GM12878 (cell line): ENCODE results near the gene STX1A. TPM values are rescaled to one million over a fixed set of nuclear protein-coding genes. Genes with fewer than 3 reads are reported as not detected.

Experiments used
- ATAC-seq: fragments of 200-7000 bp; cut with Tn5 transposase; 3 replicates; pipeline ENCODE4 v1.9.1; 2020; ENCODE audit warnings: mild to moderate bottlenecking, moderate library complexity
- BruUV-seq: library from RNA; stranded (reverse); fragments of 400-500 nt; replicated peaks from 2 replicates; lab custom pipeline; 2021; lab: Mats Ljungman, UMichigan
- CTCF ChIA-PET: fragments of 300-600 bp; sonication (Branson Sonifier 250); formaldehyde crosslinking; extraction: SDS; loops from one replicate; lab custom pipeline; 2021; ENCODE audit warnings: inconsistent platforms; lab: Yijun Ruan, JAX
- POLR2A ChIA-PET: fragments of 350-600 bp; formaldehyde crosslinking; extraction: SDS; loops from one replicate; lab custom pipeline; 2021; ENCODE audit warnings: inconsistent platforms; lab: Charles Lee
- RAD21 ChIA-PET: fragments of 300-600 bp; sonication (Branson Sonifier 250); formaldehyde crosslinking; loops from one replicate; lab custom pipeline; 2023; ENCODE audit warnings: antibody characterized with exemption; ENCODE audit not compliant: unreplicated experiment; lab: Charles Lee
- SMC1A ChIA-PET: fragments of 300-600 bp; sonication (Branson Sonifier 250); formaldehyde crosslinking; loops from one replicate; lab custom pipeline; 2023; ENCODE audit not compliant: unreplicated experiment, uncharacterized antibody; lab: Charles Lee
- DNase-seq: peaks from one replicate; pipeline ENCODE4 v3.0.0-alpha.2; 2011; ENCODE audit warnings: low read depth, low spot score
- FAIRE-seq: peaks from 3 replicates; lab custom pipeline; 2011; peaks lifted over from hg19 to GRCh38; lab: Jason Lieb, UNC
- H2AFZ ChIP-seq: 2 replicates; pipeline ENCODE4 v1.6.0; 2011; ENCODE audit warnings: low read depth, low read length, control low read depth; ENCODE audit not compliant: control insufficient read depth
- H3K27ac ChIP-seq: 2 replicates; pipeline ENCODE4 v1.5.1; 2011; ENCODE audit warnings: control low read depth; ENCODE audit not compliant: control insufficient read depth, insufficient read depth
- H3K27me3 ChIP-seq, 2 experiments: replicated peaks in 1 of 2; 2 replicates each; pipeline versions ENCODE4 v1.6.0 to v1.6.1; 2011; ENCODE audit warnings: low read length in 1 of 2; ENCODE audit not compliant: control insufficient read depth in 2 of 2, insufficient read depth in 2 of 2
- H3K36me3 ChIP-seq, 2 experiments: 2 replicates each; pipeline ENCODE4 v1.5.1; 2011; ENCODE audit warnings: low read length in 1 of 2; ENCODE audit not compliant: control insufficient read depth in 2 of 2, insufficient read depth in 2 of 2
- H3K4me1 ChIP-seq: 2 replicates; pipeline ENCODE4 v1.6.1; 2011; ENCODE audit warnings: mild to moderate bottlenecking, low read length, moderate library complexity, mixed read lengths; ENCODE audit not compliant: control insufficient read depth, insufficient read depth
- H3K4me2 ChIP-seq: 2 replicates; pipeline ENCODE4 v1.6.0; 2011; ENCODE audit warnings: control low read depth; ENCODE audit not compliant: control insufficient read depth, insufficient read depth
- H3K4me3 ChIP-seq: fragments of 200-600 bp; sonication (generic); 2 replicates; pipeline ENCODE4 v1.5.1; 2016
- H3K79me2 ChIP-seq: 2 replicates; pipeline ENCODE4 v1.6.0; 2011; ENCODE audit warnings: low read length; ENCODE audit not compliant: control insufficient read depth, insufficient read depth
- H3K9ac ChIP-seq: 2 replicates; pipeline ENCODE4 v1.8.0; 2011; ENCODE audit warnings: low read length, control low read depth, mixed read lengths; ENCODE audit not compliant: control insufficient read depth, insufficient read depth
- H3K9me3 ChIP-seq: replicated peaks from 3 replicates; pipeline ENCODE4 v1.5.1; 2011; ENCODE audit warnings: mild to moderate bottlenecking, low read length; ENCODE audit not compliant: control insufficient read depth, insufficient read depth
- H4K20me1 ChIP-seq: 2 replicates; pipeline ENCODE4 v1.6.0; 2011; ENCODE audit not compliant: control insufficient read depth, insufficient read depth
- ASH2L ChIP-seq: fragments of 300-600, 200-600 bp; sonication (generic); IDR thresholded peaks from 2 replicates; pipeline ENCODE4 v1.6.1; 2017; ENCODE audit warnings: low read depth, mild to moderate bottlenecking, borderline replicate concordance
- CBFB ChIP-seq: IDR thresholded peaks from 2 replicates; pipeline ENCODE4 v1.6.1; 2016; ENCODE audit warnings: antibody characterized with exemption, low read depth
- CREB1 ChIP-seq: IDR thresholded peaks from 2 replicates; pipeline ENCODE4 v1.6.1; 2012; ENCODE audit warnings: low read depth, mild to moderate bottlenecking, inconsistent platforms
- DPF2 ChIP-seq: fragments of 450-650 bp; IDR thresholded peaks from 2 replicates; pipeline ENCODE4 v1.6.1; 2017; ENCODE audit warnings: mild to moderate bottlenecking
- HCFC1 ChIP-seq: fragments of 150-350 bp; IDR thresholded peaks from 2 replicates; pipeline ENCODE4 v1.6.1; 2014; ENCODE audit warnings: low read length
- HDGF ChIP-seq: fragments of 450-650 bp; IDR thresholded peaks from 2 replicates; pipeline ENCODE4 v1.6.1; 2016; ENCODE audit warnings: antibody characterized with exemption
- IRF4 ChIP-seq: IDR thresholded peaks from 2 replicates; pipeline ENCODE4 v1.6.1; 2011; ENCODE audit warnings: low read depth, low read length
- KDM1A ChIP-seq: fragments of 200-600 bp; sonication (generic); IDR thresholded peaks from 2 replicates; pipeline ENCODE4 v1.6.1; 2016; ENCODE audit warnings: borderline replicate concordance
- MYC ChIP-seq: IDR thresholded peaks from 2 replicates; pipeline ENCODE4 v1.6.1; 2011; ENCODE audit warnings: mild to moderate bottlenecking, low read length, moderate library complexity, inconsistent platforms; ENCODE audit not compliant: insufficient read depth, insufficient replicate concordance, insufficient read length, severe bottlenecking
- NFIC ChIP-seq: IDR thresholded peaks from 2 replicates; pipeline ENCODE4 v1.6.1; 2012; ENCODE audit warnings: low read depth, mild to moderate bottlenecking, inconsistent platforms, low read length, moderate library complexity
- RELA ChIP-seq: fragments of 450-650 bp; IDR thresholded peaks from 2 replicates; pipeline ENCODE4 v1.8.0; 2014; ENCODE audit warnings: borderline replicate concordance; ENCODE audit not compliant: partially characterized antibody
- SIX5 ChIP-seq: IDR thresholded peaks from 2 replicates; pipeline ENCODE4 v1.6.1; 2011; ENCODE audit warnings: mild to moderate bottlenecking, low read depth, low read length, moderate library complexity; ENCODE audit not compliant: severe bottlenecking
- SREBF1 ChIP-seq: IDR thresholded peaks from 2 replicates; pipeline ENCODE4 v1.6.1; 2012; ENCODE audit warnings: mild to moderate bottlenecking, low read length
- SRF ChIP-seq, 2 experiments: IDR thresholded peaks; 2 replicates each; pipeline ENCODE4 v1.6.1; 2011; ENCODE audit warnings: low read depth in 2 of 2, low read length in 2 of 2, mild to moderate bottlenecking in 1 of 2, moderate library complexity in 1 of 2
- TCF7 ChIP-seq: IDR thresholded peaks from 2 replicates; pipeline ENCODE4 v1.6.1; 2014; ENCODE audit warnings: antibody characterized with exemption, borderline replicate concordance
- WGBS: methylation state at CpG from one replicate; pipeline ENCODE4 v1.1.6; 2016; ENCODE audit warnings: low lambda C conversion rate; ENCODE audit not compliant: insufficient replicate concordance, insufficient coverage; ENCODE audit errors: missing lambda C conversion rate; 5-methylcytosine and 5-hydroxymethylcytosine counted together
- in situ Hi-C: fragments of 300-500 bp; cut with MboI; formaldehyde crosslinking; loops from 9 replicates; pipeline ENCODE4 v1.14.3; 2018; ENCODE audit warnings: mixed read lengths
- intact Hi-C: fragments of 100-400 bp; cut with micrococcal nuclease; formaldehyde crosslinking; loops from one replicate; pipeline ENCODE4 v1.14.2; 2022; ENCODE audit not compliant: unreplicated experiment
- polyA plus RNA-seq, 11 experiments: library from polyadenylated mRNA; depleted of rRNA in 4 of 11; unstranded in 6 of 11; stranded (reverse) in 5 of 11; fragments of >200 nt; fragmentation: Nextera tagmentation in 4 of 11; fragmentation: Illumina TruSeq in 1 of 11; extraction: Ambion mirVana in 4 of 11; extraction: Trizol in 1 of 11; gene quantifications; 1 replicate in 1 of 11; 2 replicates in 10 of 11; pipeline versions ENCODE4 v1.2.1 to v1.2.3, GENCODE V29; 2011 to 2016; ENCODE audit warnings: inconsistent platforms in 2 of 11, missing spikeins in 2 of 11, low read depth in 1 of 11
- total RNA-seq, 4 experiments: library from RNA; depleted of rRNA in 3 of 4; stranded (reverse); fragments of >200 nt in 3 of 4; fragmentation: Illumina TruSeq in 1 of 4; extraction: Trizol in 1 of 4; gene quantifications; 2 replicates each; pipeline versions ENCODE4 v1.2.1 to v1.2.3, GENCODE V29; 2013 to 2021
- TF ChIP-seq, protein P1 (sequence below): fragments of 450-650 bp; conservative IDR thresholded peaks from 2 replicates; pipeline ENCODE4 v1.6.1; 2017; ENCODE audit warnings: mild to moderate bottlenecking, moderate library complexity
- TF ChIP-seq, protein P2 (sequence below): IDR thresholded peaks from 2 replicates; pipeline ENCODE4 v1.6.1; 2011; ENCODE audit warnings: low read depth, low read length, improper control_type of control experiment, borderline replicate concordance

STX1A gene
- total and polyA plus RNA-seq, 10 of the 15 experiments (the other 5 are each of a cell fraction or from before 2014, with no cell fraction given), result 0.15 to 5.3 (median 2.5) TPM

DNA sequence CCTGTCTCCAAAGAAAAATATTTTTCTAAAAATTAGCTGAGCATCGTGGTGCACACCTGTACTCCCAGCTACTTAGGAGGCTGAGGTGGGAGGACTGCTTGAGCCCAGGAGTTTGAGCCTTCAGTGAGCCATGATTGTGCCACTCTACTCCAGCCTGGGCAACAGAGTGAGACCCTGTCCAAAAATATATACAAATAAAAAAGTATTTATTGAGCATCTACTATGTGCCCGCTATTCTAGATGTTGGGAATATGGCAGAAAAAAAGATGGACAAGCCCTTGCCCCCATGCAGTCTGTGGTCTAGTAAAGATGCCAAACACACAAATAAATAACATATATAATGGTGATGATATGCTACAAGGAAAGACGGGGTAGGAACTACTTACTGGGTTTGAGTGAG is 4.3 kb upstream of the STX1A start:
- no peak overlapping the region for H3K9ac ChIP-seq
- ChIA-PET CTCF (interaction anchor here (1.1 to 2.6 kb wide), 2 partner anchors 80 to 117 kb away, joined by 3 to 15 read pairs; no protein-coding TSS in a partner anchor), SMC1A (interaction anchor here (3.2 kb wide), 1 partner anchor 117 kb away, joined by 17 read pairs; no protein-coding TSS in a partner anchor), RAD21 (interaction anchor here (2.1 kb wide), 1 partner anchor 117 kb away, joined by 6 read pairs; no protein-coding TSS in a partner anchor), POLR2A (interaction anchor here (0.7 kb wide), 1 partner anchor 115 kb away, joined by 3 read pairs; no protein-coding TSS in a partner anchor)
- in situ Hi-C loops (no loop called here), intact Hi-C loops (no loop called here)
- H2AFZ ChIP-seq, result no peak overlapping the region
- DNase-seq (no peak), ATAC-seq (no peak), FAIRE-seq (no peak)
- H4K20me1 ChIP-seq, result no peaks in the 10 kb centered on the region; the same call in 1 of the 2 replicates
- H3K27me3 ChIP-seq, result no peaks in the 10 kb centered on the region
- TF ChIP-seq SIX5 (no peak), KDM1A (no peak), ASH2L (no peak), CBFB (no peak), RELA (no peak), MYC (no peak), NFIC (no peak), SRF (IDR thresholded peaks at IDR 0.05; ENCODE audit: low read depth in 2 of 2, low read length in 2 of 2) (no peak), CREB1 (no peak), IRF4 (no peak), HDGF (no peak), TCF7 (no peak), HCFC1 (no peak), DPF2 (no peak), SREBF1 (no peak)
- TF ChIP-seq, protein P1, sequence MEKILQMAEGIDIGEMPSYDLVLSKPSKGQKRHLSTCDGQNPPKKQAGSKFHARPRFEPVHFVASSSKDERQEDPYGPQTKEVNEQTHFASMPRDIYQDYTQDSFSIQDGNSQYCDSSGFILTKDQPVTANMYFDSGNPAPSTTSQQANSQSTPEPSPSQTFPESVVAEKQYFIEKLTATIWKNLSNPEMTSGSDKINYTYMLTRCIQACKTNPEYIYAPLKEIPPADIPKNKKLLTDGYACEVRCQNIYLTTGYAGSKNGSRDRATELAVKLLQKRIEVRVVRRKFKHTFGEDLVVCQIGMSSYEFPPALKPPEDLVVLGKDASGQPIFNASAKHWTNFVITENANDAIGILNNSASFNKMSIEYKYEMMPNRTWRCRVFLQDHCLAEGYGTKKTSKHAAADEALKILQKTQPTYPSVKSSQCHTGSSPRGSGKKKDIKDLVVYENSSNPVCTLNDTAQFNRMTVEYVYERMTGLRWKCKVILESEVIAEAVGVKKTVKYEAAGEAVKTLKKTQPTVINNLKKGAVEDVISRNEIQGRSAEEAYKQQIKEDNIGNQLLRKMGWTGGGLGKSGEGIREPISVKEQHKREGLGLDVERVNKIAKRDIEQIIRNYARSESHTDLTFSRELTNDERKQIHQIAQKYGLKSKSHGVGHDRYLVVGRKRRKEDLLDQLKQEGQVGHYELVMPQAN, result no peak
- TF ChIP-seq, protein P2, sequence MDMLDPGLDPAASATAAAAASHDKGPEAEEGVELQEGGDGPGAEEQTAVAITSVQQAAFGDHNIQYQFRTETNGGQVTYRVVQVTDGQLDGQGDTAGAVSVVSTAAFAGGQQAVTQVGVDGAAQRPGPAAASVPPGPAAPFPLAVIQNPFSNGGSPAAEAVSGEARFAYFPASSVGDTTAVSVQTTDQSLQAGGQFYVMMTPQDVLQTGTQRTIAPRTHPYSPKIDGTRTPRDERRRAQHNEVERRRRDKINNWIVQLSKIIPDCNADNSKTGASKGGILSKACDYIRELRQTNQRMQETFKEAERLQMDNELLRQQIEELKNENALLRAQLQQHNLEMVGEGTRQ, result no peak
- H3K4me2 ChIP-seq, result no peak overlapping the region
- BruUV-seq, result no TSS peak
- H3K4me1 ChIP-seq, result no peaks in the 10 kb centered on the region; the same call in none of the 2 replicates
- H3K79me2 ChIP-seq, result no peaks in the 10 kb centered on the region
- no peak overlapping the region for H3K27ac ChIP-seq
- H3K4me3 ChIP-seq, result no peak overlapping the region
- H3K36me3 ChIP-seq, result no peaks in the 10 kb centered on the region
- 69% methylated on average over 3 of the region's 3 CpGs for WGBS
- no peaks in the 10 kb centered on the region for H3K9me3 ChIP-seq
